Activated T-cell treated with anti-CD3 and anti-CD28 coated beads, Interleukin-2, amount 50 U/mL, for 72 hours (primary cell): ENCODE measurements around the gene GRAMD1A. TPM values are rescaled to one million over a fixed set of nuclear protein-coding genes. Genes with fewer than 3 reads are reported as not detected.
"Not testable (repeated sequence)": the region's sequence is repeated elsewhere in the genome, so short reads cannot be mapped to it uniquely, and the experiment has no call there.

Source experiments
- ATAC-seq, 2 donors: fragments of 150-1000 bp; cut with Tn5 transposase; replicated peaks in 1 of 2; 2 replicates each; pipeline ENCODE4 v1.10.0; 2021; ENCODE audit warnings: moderate library complexity in 2 of 2, mild to moderate bottlenecking in 1 of 2
- DNase-seq, 2 donors: peaks; one replicate each; pipeline ENCODE4 v3.0.0; 2021 to 2022; ENCODE audit warnings: mixed read lengths in 1 of 2
- H3K27ac Mint-ChIP-seq: one replicate; pipeline ENCODE4 v1.8.0; 2022; ENCODE audit warnings: mild to moderate bottlenecking, moderate library complexity, mixed read lengths
- H3K27me3 Mint-ChIP-seq: one replicate; pipeline ENCODE4 v1.8.0; 2022; ENCODE audit warnings: low read depth, mixed read lengths
- H3K36me3 Mint-ChIP-seq, 2 donors: one replicate each; pipeline ENCODE4 v1.8.0; 2022; ENCODE audit warnings: mixed read lengths in 2 of 2, mild to moderate bottlenecking in 1 of 2; ENCODE audit not compliant: insufficient read depth in 2 of 2
- H3K4me1 Mint-ChIP-seq: one replicate; pipeline ENCODE4 v1.8.0; 2022; ENCODE audit warnings: low read depth, mixed read lengths
- H3K4me3 Mint-ChIP-seq, 2 donors: one replicate each; pipeline ENCODE4 v1.8.0; 2022; ENCODE audit warnings: mild to moderate bottlenecking in 2 of 2, mixed read lengths in 2 of 2, moderate library complexity in 2 of 2
- H3K9me3 Mint-ChIP-seq, 2 donors: one replicate each; pipeline ENCODE4 v1.8.0; 2022; ENCODE audit warnings: mixed read lengths in 2 of 2
- total RNA-seq, 2 donors: library from RNA; stranded (reverse); gene quantifications; one replicate each; pipeline ENCODE4 v1.2.3, GENCODE V29; 2022

The GRAMD1A gene
- total RNA-seq, 2 donors from 2014 or later: 233 to 236 TPM

DNA sequence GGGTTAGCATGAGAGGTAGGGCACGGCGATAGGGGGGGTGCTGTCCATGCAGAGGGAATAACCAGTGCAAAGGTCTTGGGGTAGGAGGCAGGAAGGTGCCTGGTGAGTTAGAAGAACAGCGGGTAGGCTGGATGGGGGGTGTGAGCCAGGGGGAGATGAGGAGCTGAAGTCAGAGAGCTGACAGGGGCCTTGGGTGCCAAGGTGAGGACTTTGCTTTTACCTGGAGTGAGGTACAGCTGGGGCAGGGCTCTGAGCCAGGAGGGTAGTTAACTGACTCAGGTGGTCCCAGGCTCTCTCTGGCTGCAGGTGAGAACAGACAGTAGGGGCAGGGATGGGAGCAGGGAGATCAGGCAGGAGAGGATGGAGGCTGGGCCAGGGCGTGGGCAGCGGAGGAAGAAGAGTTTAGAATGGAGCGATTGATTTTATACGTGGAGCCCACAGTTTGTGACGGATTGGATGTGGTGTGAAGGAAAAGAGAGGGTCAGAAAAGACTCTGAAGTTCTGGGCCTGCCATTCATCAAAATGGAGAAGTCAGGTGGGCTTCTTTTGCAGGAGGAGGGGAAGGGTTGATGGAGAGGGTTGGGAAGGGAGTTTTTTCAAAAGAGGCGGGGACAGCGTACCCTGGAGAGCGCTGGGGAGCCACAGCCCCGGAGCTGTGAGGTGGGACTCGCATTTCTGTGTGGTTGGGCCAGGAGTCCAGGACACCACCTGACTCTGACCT lies 1.2 kb upstream of the GRAMD1A start:
- H3K36me3 Mint-ChIP-seq: peaks cover 22 to 32% of the 10 kb centered on the region in 2 donors

DNA sequence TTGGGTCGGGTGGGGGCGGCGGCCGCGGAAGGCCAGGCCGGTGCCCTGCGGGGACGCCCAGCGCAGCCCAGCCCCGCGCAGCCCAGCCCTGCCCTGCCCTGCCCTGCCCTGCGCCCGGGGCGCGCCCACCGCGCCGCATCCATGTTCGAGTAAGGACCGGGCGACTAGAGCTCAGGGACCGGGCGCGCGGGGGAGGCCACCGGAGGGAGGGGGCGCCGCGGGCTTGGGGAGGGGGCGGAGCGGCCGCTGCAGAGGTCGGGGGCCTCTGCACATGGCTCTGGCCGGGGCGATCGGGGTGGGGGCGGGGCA lies 169 bp downstream of the GRAMD1A start:
- Mint-ChIP-seq H3K4me3 (no peak overlapping the region), H3K4me1 (peaks cover 78% of the 10 kb centered on the region), H3K27ac (no peak overlapping the region), H3K36me3 (peaks cover 23 to 32% of the 10 kb centered on the region in 2 donors), H3K9me3 (no peaks in the 10 kb centered on the region), H3K27me3 (no peaks in the 10 kb centered on the region)
- ATAC-seq: no peak
- no peak for DNase-seq

More for the DNA sequence above, 1.2 kb upstream of the GRAMD1A start:
- Mint-ChIP-seq H3K4me3 (peak overlapping the region; percentile 76 to 98), H3K9me3 (no peaks in the 10 kb centered on the region), H3K27ac (peak overlapping the region; percentile 81), H3K4me1 (peaks cover 67% of the 10 kb centered on the region), H3K27me3 (no peaks in the 10 kb centered on the region)
- ATAC-seq: no peak
- DNase-seq: peak in 1 of 2 donors; percentile 37

DNA sequence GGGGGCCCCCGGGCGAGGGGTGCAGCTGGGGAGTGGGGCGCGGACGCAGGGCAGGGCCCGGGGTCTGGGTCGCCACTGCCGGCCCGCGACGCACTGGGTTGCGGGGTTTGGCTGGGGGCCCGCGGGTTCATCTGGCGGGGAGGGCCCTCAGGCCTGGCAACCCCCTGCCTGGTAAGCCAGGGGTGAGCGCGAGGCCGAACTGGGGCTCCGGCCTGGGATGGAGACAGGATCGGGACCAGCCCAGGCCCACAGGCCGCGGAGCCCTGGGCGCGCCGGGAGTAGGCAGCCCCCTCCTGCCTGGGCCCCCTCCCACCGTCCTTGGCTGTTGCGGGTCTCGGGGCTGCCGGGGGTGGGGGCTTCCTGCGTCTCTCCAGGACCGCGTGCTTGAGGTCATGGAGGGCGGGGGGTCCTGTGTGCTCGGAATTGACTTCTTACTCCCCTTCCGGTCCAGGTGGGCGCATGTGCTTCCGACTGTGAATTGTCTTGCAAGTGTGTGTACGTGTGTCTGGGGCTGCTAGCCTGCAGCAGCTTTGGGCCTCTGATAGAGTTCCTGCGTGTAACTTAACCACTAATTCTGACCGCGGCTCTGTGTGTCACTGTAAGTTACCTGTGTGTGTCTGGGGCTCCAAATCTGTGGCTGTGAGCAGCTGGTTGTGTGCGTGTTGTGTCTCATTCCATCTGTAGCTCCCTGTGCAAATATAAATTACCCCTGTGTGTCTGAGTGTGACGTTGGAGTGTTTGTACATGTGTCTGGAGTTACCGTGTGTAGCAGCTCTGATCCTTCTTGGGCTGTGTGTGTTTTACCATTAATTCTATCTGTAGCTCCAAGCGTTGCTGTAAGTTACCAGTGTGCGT lies 751 bp downstream of the GRAMD1A start:
- Mint-ChIP-seq H3K27me3 (no peaks in the 10 kb centered on the region), H3K4me3 (peak overlapping the region; percentile 87 to 94), H3K9me3 (no peaks in the 10 kb centered on the region), H3K4me1 (peaks cover 78% of the 10 kb centered on the region), H3K36me3 (peaks cover 23 to 31% of the 10 kb centered on the region in 2 donors), H3K27ac (peak overlapping the region; percentile 85)
- ATAC-seq (peak; percentile 40), DNase-seq (peak; percentile 63 to 65)

DNA sequence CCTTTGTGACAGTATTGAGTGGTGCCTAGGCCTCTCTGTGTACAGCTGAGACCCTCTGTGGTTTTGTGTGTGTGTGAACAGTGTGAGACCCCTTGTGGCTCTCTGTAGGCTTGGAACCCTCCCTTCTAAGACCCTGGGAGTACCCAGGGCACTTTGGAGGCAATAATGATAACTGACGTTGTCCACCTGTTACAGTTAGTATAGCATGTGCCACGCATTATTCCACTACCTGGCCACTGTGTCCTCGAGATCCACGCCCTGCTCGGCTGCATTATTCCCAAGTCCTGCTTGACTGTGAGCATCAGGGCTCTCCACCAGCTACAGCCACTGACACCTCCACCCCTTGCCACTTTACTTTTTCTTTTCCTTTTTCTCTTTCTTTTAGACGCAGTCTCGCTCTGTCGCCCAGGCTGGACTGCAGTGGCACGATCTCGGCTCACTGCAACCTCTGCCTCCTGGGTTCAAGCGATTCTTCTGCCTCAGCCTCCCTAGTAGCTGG lies 2.0 kb downstream of the GRAMD1A start:
- ATAC-seq (no peak), DNase-seq (no peak)
- H3K27ac Mint-ChIP-seq: peak overlapping the region; percentile 85
- peak overlapping the region; percentile 87 to 94 for H3K4me3 Mint-ChIP-seq
- H3K36me3 Mint-ChIP-seq: peaks cover 26 to 39% of the 10 kb centered on the region in 2 donors
- no peaks in the 10 kb centered on the region for H3K9me3 Mint-ChIP-seq
- no peaks in the 10 kb centered on the region for H3K27me3 Mint-ChIP-seq
- H3K4me1 Mint-ChIP-seq: peaks cover 76% of the 10 kb centered on the region

DNA sequence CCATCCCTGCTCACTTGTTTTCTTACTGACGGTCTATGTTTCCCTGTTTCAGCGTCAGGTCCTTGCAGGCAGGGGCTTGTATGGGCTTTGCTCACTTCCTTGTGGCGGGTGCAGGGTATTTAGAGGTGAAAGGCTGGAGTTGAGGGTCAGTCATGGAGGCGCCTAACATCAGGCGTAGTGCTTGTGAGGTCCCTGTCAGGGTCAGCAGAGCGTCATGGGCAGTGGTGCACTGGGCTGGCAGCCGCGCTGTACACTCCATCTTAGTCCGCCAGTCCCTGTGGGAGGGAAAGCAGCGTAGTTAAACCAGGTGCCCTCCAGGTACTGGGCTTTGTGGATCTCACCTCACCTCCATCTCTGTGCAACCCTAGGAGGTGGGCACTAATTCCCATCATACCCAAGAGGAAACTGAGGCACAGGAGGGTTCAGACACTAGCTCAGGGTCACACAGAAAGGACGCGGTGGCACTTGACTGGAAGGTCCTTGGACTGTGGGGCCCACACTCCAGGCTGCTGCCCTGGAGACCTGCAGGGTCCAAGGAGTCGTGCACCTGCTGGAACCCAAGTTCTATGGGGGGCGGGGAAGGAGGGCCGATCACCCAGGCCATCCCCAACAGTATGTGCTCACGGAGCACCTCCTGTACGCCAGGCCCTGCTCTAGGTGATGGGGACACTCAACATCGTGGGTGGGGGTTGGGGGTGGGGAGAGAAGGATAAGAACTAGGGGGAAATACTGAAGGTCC lies 4.6 kb downstream of the GRAMD1A start:
- ATAC-seq: no peak
- Mint-ChIP-seq H3K4me1 (peaks cover 67% of the 10 kb centered on the region), H3K9me3 (no peaks in the 10 kb centered on the region), H3K4me3 (peak overlapping the region; percentile 16 to 94), H3K36me3 (peaks cover 23 to 40% of the 10 kb centered on the region in 2 donors), H3K27ac (peak overlapping the region; percentile 6), H3K27me3 (no peaks in the 10 kb centered on the region)
- no peak for DNase-seq

DNA sequence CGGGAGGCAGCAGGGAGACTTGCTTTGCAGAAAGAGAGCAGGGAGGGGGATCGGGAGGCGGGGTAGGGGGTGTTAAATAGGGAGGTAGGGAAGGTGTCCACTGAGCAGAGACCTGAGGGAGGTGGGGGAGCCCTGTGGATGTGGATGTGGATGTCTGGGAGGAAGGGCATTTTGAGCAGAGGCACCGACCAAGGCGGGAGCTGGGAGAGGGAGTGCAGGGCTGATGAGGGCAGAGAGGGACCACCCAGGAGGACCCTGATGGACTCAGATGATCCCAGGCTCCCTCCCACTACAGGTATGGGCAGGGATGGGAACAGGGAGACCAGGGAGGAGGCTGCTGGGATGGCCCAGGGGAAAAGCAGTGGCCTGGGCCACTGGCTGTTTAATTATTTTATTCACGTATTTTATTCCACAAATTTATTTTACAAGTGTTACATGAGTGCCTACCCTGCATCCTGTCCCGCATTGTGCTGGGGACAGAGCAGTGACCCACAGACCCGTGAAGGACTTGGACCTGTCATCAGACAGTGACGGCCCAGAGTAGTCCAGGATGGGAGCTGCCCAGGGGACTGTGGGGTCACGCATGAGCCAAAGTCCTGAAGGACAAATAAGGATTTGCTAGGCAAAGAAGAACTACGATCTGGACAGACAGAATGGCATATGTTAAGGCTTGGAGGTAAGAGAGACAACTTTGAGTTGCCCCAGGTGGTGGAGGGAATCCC lies 5.3 kb downstream of the GRAMD1A start:
- no peak for ATAC-seq
- DNase-seq: no peak
- H3K4me1 Mint-ChIP-seq: peaks cover 74% of the 10 kb centered on the region
- H3K36me3 Mint-ChIP-seq: peaks cover 25 to 39% of the 10 kb centered on the region in 2 donors
- no peak overlapping the region for H3K4me3 Mint-ChIP-seq
- H3K27me3 Mint-ChIP-seq: no peaks in the 10 kb centered on the region
- H3K9me3 Mint-ChIP-seq: no peaks in the 10 kb centered on the region
- H3K27ac Mint-ChIP-seq: peak overlapping the region; percentile 45

DNA sequence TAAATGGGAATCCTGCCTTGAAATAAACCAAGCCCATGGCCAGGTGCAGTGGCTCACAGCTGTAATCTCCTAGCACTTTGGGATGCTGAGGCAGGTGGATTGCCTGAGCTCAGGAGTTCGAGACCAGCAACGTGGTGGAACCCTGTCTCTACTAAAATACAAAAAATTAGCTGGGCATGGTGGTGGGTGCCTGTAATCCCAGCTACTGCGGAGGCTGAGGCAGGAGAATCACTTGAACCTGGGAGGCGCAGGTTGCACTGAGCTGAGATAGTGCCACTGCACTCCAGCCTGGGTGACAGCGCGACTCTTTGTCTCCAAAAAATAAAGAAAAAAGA lies 5.9 kb downstream of the GRAMD1A start:
- H3K27me3 Mint-ChIP-seq, H3K9me3 Mint-ChIP-seq, ATAC-seq, DNase-seq, H3K4me3 Mint-ChIP-seq: not testable (repeated sequence)
- peak overlapping the region; percentile 45 for H3K27ac Mint-ChIP-seq
- H3K36me3 Mint-ChIP-seq: peaks cover 24 to 41% of the 10 kb centered on the region in 2 donors
- peaks cover 80% of the 10 kb centered on the region for H3K4me1 Mint-ChIP-seq

DNA sequence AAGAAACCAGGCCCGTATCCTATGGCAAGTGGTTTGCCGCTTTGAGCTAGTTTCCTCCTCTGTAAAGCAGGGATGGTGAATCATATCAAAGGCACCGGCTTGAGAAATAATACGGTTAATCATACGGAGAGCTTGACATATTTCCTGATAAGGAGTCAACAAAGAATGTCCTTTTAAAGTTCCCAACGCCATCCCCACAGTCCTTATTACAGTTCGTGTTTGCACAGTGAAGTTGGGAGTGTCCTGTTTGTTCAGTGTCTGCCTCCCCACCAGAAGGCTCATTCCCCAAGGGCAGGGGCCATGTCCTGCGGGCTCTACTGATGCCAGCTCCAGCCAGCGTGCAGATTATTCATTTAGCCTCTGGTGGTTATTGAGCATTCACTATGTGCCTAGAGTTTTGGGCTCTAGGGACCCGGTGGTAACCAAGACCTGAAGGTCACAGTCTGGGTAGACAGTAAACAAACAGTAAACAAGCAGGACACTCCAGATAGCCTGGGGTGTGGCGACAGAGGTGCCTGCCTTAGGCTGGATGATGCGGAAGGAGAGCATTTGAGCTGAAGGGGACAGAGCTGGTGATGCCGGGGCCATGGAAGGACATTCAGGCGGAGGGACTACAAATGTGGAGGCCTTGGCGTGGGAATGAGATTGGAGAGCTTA lies 6.3 kb downstream of the GRAMD1A start:
- no peak for ATAC-seq
- no peaks in the 10 kb centered on the region for H3K27me3 Mint-ChIP-seq
- H3K4me3 Mint-ChIP-seq: no peak overlapping the region
- H3K36me3 Mint-ChIP-seq: peaks cover 20 to 36% of the 10 kb centered on the region in 2 donors
- H3K4me1 Mint-ChIP-seq: peaks cover 84% of the 10 kb centered on the region
- no peaks in the 10 kb centered on the region for H3K9me3 Mint-ChIP-seq
- DNase-seq: no peak
- H3K27ac Mint-ChIP-seq: peak overlapping the region; percentile 82

DNA sequence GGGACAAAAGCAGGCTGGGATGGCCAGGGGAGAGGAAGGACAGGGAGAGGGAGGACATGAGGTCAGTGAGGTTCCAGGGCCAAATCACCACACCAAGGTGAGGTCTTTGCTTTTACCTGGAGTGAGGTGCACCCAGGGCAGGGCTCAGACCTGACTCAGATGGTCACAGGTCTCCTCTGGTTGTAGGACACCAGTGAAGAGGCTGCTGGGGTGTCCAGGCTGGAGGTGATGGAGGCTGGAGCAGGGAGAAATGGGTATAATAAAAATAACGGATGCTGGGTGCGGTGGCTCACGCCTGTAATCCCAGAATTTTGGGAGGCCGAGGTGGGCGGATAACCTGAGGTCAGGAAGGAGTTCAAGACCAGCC lies 6.9 kb downstream of the GRAMD1A start:
- peaks cover 84% of the 10 kb centered on the region for H3K4me1 Mint-ChIP-seq
- DNase-seq (no peak), ATAC-seq (no peak)

DNA sequence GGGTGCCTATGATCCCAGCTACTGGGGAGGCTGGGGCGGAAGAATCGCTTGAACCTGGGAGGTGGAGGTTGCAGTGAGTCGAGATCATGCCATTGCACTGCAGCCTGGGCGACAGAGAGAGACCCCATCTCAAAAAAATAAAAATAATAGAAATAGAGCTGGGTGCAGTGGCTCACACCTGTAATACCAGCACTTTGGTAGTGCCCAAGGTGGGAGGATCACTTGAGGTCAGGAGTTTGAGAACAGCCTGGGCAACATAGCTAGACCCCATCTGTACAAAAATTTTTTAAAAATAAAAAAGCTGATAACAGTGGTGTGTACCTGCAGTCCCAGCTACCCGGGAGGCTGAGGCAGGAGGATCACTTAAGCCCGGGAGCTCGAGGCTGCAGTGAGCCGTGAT lies 7.3 kb downstream of the GRAMD1A start:
- not testable (repeated sequence) for H3K4me3 Mint-ChIP-seq, DNase-seq, H3K27me3 Mint-ChIP-seq, H3K9me3 Mint-ChIP-seq, ATAC-seq
- Mint-ChIP-seq H3K36me3 (peaks cover 14 to 27% of the 10 kb centered on the region in 2 donors), H3K27ac (peak overlapping the region; percentile 82), H3K4me1 (peaks cover 84% of the 10 kb centered on the region)

More for the DNA sequence above, 6.9 kb downstream of the GRAMD1A start:
- no peaks in the 10 kb centered on the region for H3K9me3 Mint-ChIP-seq
- no peak overlapping the region for H3K4me3 Mint-ChIP-seq
- H3K36me3 Mint-ChIP-seq: peaks cover 18 to 30% of the 10 kb centered on the region in 2 donors
- no peaks in the 10 kb centered on the region for H3K27me3 Mint-ChIP-seq
- H3K27ac Mint-ChIP-seq: peak overlapping the region; percentile 82

DNA sequence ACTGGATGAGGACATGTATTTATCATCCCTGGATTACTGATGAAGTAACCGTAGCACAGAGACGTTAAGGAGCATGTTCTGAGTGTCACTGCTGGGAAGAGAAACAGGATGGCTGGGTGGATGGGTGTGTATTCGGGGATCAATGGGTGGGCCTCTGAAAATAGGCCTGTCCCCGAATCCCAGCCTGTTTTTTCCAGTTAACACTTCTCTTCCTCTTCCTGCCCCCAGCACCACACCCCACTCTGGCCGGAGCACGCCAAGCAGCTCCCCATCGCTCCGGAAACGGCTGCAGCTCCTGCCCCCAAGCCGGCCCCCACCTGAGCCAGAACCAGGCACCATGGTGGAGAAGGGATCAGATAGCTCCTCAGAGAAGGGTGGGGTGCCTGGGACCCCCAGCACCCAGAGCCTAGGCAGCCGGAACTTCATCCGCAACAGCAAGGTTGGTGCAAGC lies 8.8 kb downstream of the GRAMD1A start:
- DNase-seq (no peak), ATAC-seq (no peak)
- Mint-ChIP-seq H3K27ac (no peak overlapping the region), H3K4me1 (peaks cover 84% of the 10 kb centered on the region), H3K36me3 (peaks cover 11 to 28% of the 10 kb centered on the region in 2 donors), H3K4me3 (no peak overlapping the region), H3K9me3 (no peaks in the 10 kb centered on the region), H3K27me3 (no peaks in the 10 kb centered on the region)
